ENCODE measurements around the gene SBF1. TPM values are rescaled to one million over a fixed set of nuclear protein-coding genes. Genes with fewer than 3 reads are reported as not detected.

Gene SBF1
- polyA plus RNA-seq, 1 donor from 2014 or later: 58.9 TPM

GRCh38 chr22:50403701-50404101, 71.1 kb downstream of the SBF1 start:
- H3K4me3 ChIP-seq (ENCODE audit: low read length): no peak overlapping the region
- no peak overlapping the region for H3K9ac ChIP-seq (ENCODE audit: low read length)
- H3K9me3 ChIP-seq (ENCODE audit: low read length): no peaks in the 10 kb centered on the region
- no peak overlapping the region for H2AFZ ChIP-seq (ENCODE audit: low read depth, low read length)
- no peaks in the 10 kb centered on the region for H3K79me2 ChIP-seq (replicated peaks; ENCODE audit: insufficient read depth, low read length)
- no peaks in the 10 kb centered on the region for H4K20me1 ChIP-seq (ENCODE audit: insufficient read depth)
- no peaks in the 10 kb centered on the region for H3K27me3 ChIP-seq (ENCODE audit: insufficient read depth, low read depth, low read length)
- no peaks in the 10 kb centered on the region for H3K9me2 ChIP-seq (ENCODE audit: insufficient read depth, low read length)
- TF ChIP-seq SMC3 (conservative IDR thresholded peaks at IDR 0.05; ENCODE audit: poor library complexity) (no peak), POLR2AphosphoS5 (IDR thresholded peaks at IDR 0.05) (no peak), EP300 (conservative IDR thresholded peaks at IDR 0.05; ENCODE audit: poor library complexity, severe bottlenecking) (no peak), EZH2 (IDR thresholded peaks at IDR 0.05; ENCODE audit: borderline replicate concordance, insufficient read depth, low read length, poor library complexity, severe bottlenecking) (no peak), MXI1 (conservative IDR thresholded peaks at IDR 0.05; ENCODE audit: poor library complexity, severe bottlenecking) (no peak)
- no peak overlapping the region for H3K27ac ChIP-seq (ENCODE audit: low read length)
- no peak overlapping the region for H3K4me2 ChIP-seq (ENCODE audit: low read length)
- H3F3A ChIP-seq (ENCODE audit: insufficient read depth, low read length, poor library complexity, severe bottlenecking): no peaks in the 10 kb centered on the region
- H3K36me3 ChIP-seq (ENCODE audit: insufficient read depth, low read length): no peaks in the 10 kb centered on the region

GRCh38 chr22:50401907-50402306, 72.9 kb downstream of the SBF1 start:
- Histone ChIP-seq H3K4me2 (ENCODE audit: low read length) (no peak overlapping the region), H3K27me3 (ENCODE audit: insufficient read depth, low read depth, low read length) (no peaks in the 10 kb centered on the region), H2AFZ (ENCODE audit: low read depth, low read length) (no peak overlapping the region), H4K20me1 (ENCODE audit: insufficient read depth) (no peaks in the 10 kb centered on the region), H3K36me3 (ENCODE audit: insufficient read depth, low read length) (no peaks in the 10 kb centered on the region), H3K79me2 (replicated peaks; ENCODE audit: insufficient read depth, low read length) (no peaks in the 10 kb centered on the region), H3F3A (ENCODE audit: insufficient read depth, low read length, poor library complexity, severe bottlenecking) (no peaks in the 10 kb centered on the region), H3K27ac (ENCODE audit: low read length) (no peak overlapping the region), H3K9ac (ENCODE audit: low read length) (no peak overlapping the region), H3K9me2 (ENCODE audit: insufficient read depth, low read length) (no peaks in the 10 kb centered on the region), H3K4me3 (ENCODE audit: low read length) (no peak overlapping the region), H3K9me3 (ENCODE audit: low read length) (no peaks in the 10 kb centered on the region)
- TF ChIP-seq CTCF (IDR thresholded peaks at IDR 0.05; ENCODE audit: poor library complexity, severe bottlenecking): no peak

GRCh38 chr22:50400931-50401330, 73.9 kb downstream of the SBF1 start:
- H3K27ac ChIP-seq (ENCODE audit: low read length): no peak overlapping the region
- H3F3A ChIP-seq (ENCODE audit: insufficient read depth, low read length, poor library complexity, severe bottlenecking): no peaks in the 10 kb centered on the region
- TF ChIP-seq REST (IDR thresholded peaks at IDR 0.05; ENCODE audit: borderline replicate concordance) (no peak), EZH2 (IDR thresholded peaks at IDR 0.05; ENCODE audit: borderline replicate concordance, insufficient read depth, low read length, poor library complexity, severe bottlenecking) (no peak), EP300 (conservative IDR thresholded peaks at IDR 0.05; ENCODE audit: poor library complexity, severe bottlenecking) (no peak), SMC3 (conservative IDR thresholded peaks at IDR 0.05; ENCODE audit: poor library complexity) (no peak), TAF1 (IDR thresholded peaks at IDR 0.05; ENCODE audit: low read depth) (no peak), POLR2AphosphoS5 (IDR thresholded peaks at IDR 0.05) (no peak), RAD21 (conservative IDR thresholded peaks at IDR 0.05) (no peak), MXI1 (conservative IDR thresholded peaks at IDR 0.05; ENCODE audit: poor library complexity, severe bottlenecking) (no peak), CTCF (IDR thresholded peaks at IDR 0.05; ENCODE audit: poor library complexity, severe bottlenecking) (no peak)
- H3K9me2 ChIP-seq (ENCODE audit: insufficient read depth, low read length): no peaks in the 10 kb centered on the region
- H2AFZ ChIP-seq (ENCODE audit: low read depth, low read length): no peak overlapping the region
- H3K9ac ChIP-seq (ENCODE audit: low read length): no peak overlapping the region
- no peaks in the 10 kb centered on the region for H4K20me1 ChIP-seq (ENCODE audit: insufficient read depth)
- no peaks in the 10 kb centered on the region for H3K36me3 ChIP-seq (ENCODE audit: insufficient read depth, low read length)
- H3K4me2 ChIP-seq (ENCODE audit: low read length): no peak overlapping the region
- H3K79me2 ChIP-seq (replicated peaks; ENCODE audit: insufficient read depth, low read length): no peaks in the 10 kb centered on the region
- no peak overlapping the region for H3K4me3 ChIP-seq (ENCODE audit: low read length)
- H3K9me3 ChIP-seq (ENCODE audit: low read length): no peaks in the 10 kb centered on the region
- no peaks in the 10 kb centered on the region for H3K27me3 ChIP-seq (ENCODE audit: insufficient read depth, low read depth, low read length)
